ENCODE measurements around the gene SF3B1. TPM values are rescaled to one million over a fixed set of nuclear protein-coding genes. Genes with fewer than 3 reads are reported as not detected.
A peak's percentile ranks its signal among the peaks of the same experiment; 100 is the strongest.

The SF3B1 gene
- total and polyA plus RNA-seq, 10 of the 15 experiments (the other 5 are each of a cell fraction or from before 2014, with no cell fraction given), result 163 to 565 (median 239) TPM

GRCh38 chr2:197453123-197453913 is 18.5 kb upstream of the SF3B1 start, which contains the start of gene COQ10B:
TSS of gene COQ10B (plus strand) at chr2:197453552. CDS start at chr2:197453561, 9 bp downstream.
- TSS peak; percentile 82 for BruUV-seq (replicated peaks)
- in situ Hi-C loops (cut with MboI) (no loop called here), intact Hi-C loops (cut with micrococcal nuclease; ENCODE audit: unreplicated experiment) (loop anchor here (1.0 to 5.0 kb wide), 3 partner anchors 18 to 254 kb away; partner anchors contain the start of genes HSPD1, MARS2 and SF3B1)
- TF ChIP-seq, protein P1, sequence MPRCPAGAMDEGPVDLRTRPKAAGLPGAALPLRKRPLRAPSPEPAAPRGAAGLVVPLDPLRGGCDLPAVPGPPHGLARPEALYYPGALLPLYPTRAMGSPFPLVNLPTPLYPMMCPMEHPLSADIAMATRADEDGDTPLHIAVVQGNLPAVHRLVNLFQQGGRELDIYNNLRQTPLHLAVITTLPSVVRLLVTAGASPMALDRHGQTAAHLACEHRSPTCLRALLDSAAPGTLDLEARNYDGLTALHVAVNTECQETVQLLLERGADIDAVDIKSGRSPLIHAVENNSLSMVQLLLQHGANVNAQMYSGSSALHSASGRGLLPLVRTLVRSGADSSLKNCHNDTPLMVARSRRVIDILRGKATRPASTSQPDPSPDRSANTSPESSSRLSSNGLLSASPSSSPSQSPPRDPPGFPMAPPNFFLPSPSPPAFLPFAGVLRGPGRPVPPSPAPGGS (IDR thresholded peaks at IDR 0.05; ENCODE audit: borderline replicate concordance, insufficient read depth, low read depth, low read length, poor library complexity, severe bottlenecking), result no peak
- peak; percentile 88 for TF ChIP-seq PKNOX1 (IDR thresholded peaks at IDR 0.05)
- TF ChIP-seq SMARCA5 (IDR thresholded peaks at IDR 0.05), result peak; percentile 41; the same call in 1 of the 2 replicates
- peak; percentile 86 for TF ChIP-seq RFX5 (IDR thresholded peaks at IDR 0.05; ENCODE audit: low read depth, low read length)
- no peak; the same call in 1 of the 2 replicates for TF ChIP-seq CHD1 (IDR thresholded peaks at IDR 0.05; ENCODE audit: low read depth, low read length)
- peak; percentile 58 for TF ChIP-seq KLF5 (IDR thresholded peaks at IDR 0.05; ENCODE audit: partially characterized antibody)
- peak in 1 of 2 experiments; percentile 28; a peak in 1 of 4 replicates for TF ChIP-seq EP300 (IDR thresholded peaks at IDR 0.05; ENCODE audit: borderline replicate concordance in 1 of 2, control insufficient read depth in 1 of 2, low read depth in 2 of 2, low read length in 2 of 2)
- no peak for TF ChIP-seq E2F8 (IDR thresholded peaks at IDR 0.05; ENCODE audit: low read depth, partially characterized antibody)
- TF ChIP-seq, protein P2, sequence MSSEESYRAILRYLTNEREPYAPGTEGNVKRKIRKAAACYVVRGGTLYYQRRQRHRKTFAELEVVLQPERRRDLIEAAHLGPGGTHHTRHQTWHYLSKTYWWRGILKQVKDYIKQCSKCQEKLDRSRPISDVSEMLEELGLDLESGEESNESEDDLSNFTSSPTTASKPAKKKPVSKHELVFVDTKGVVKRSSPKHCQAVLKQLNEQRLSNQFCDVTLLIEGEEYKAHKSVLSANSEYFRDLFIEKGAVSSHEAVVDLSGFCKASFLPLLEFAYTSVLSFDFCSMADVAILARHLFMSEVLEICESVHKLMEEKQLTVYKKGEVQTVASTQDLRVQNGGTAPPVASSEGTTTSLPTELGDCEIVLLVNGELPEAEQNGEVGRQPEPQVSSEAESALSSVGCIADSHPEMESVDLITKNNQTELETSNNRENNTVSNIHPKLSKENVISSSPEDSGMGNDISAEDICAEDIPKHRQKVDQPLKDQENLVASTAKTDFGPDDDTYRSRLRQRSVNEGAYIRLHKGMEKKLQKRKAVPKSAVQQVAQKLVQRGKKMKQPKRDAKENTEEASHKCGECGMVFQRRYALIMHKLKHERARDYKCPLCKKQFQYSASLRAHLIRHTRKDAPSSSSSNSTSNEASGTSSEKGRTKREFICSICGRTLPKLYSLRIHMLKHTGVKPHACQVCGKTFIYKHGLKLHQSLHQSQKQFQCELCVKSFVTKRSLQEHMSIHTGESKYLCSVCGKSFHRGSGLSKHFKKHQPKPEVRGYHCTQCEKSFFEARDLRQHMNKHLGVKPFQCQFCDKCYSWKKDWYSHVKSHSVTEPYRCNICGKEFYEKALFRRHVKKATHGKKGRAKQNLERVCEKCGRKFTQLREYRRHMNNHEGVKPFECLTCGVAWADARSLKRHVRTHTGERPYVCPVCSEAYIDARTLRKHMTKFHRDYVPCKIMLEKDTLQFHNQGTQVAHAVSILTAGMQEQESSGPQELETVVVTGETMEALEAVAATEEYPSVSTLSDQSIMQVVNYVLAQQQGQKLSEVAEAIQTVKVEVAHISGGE (CRISPR knock-in tag; IDR thresholded peaks at IDR 0.05), result peak; percentile 70
- TF ChIP-seq NFYB (IDR thresholded peaks at IDR 0.05; ENCODE audit: insufficient read depth, low read depth, low read length), result peak; percentile 96
- TF ChIP-seq GATAD2B (conservative IDR thresholded peaks at IDR 0.05; ENCODE audit: low read depth), result peak; percentile 57
- no peak for TF ChIP-seq PAX8 (IDR thresholded peaks at IDR 0.05)

More at GRCh38 chr2:197453123-197453913, 18.5 kb upstream of the SF3B1 start, which contains the start of gene COQ10B:
- H3K36me3 ChIP-seq (ENCODE audit: control insufficient read depth in 2 of 2, insufficient read depth in 2 of 2, low read length in 1 of 2), result no peaks in the 10 kb centered on the region
- H3K4me1 ChIP-seq (ENCODE audit: control insufficient read depth, insufficient read depth, low read length), result no peaks in the 10 kb centered on the region
- peak within 1 kb of the TSS; percentile 89 for H2AFZ ChIP-seq (ENCODE audit: control insufficient read depth, low read depth, low read length)
- H4K20me1 ChIP-seq (ENCODE audit: control insufficient read depth, insufficient read depth), result no peaks in the 10 kb centered on the region
- POLR2A ChIA-PET, result interaction anchor here (0.5 to 4.8 kb wide), 12 partner anchors 9 to 517 kb away, joined by 3 to 63 read pairs (median 4); partner anchors contain the start of genes HSPD1, HSPE1, MARS2 and MOB4
- RAD21 ChIA-PET (ENCODE audit: unreplicated experiment), result interaction anchor here (0.5 to 4.2 kb wide), 15 partner anchors 10 to 598 kb away, joined by 3 to 38 read pairs (median 4); partner anchors contain the start of genes HSPD1, HSPE1, MARS2 and MOB4
- peak; percentile 96 for ATAC-seq
- peak within 1 kb of the TSS; percentile 94 for H3K4me3 ChIP-seq
- peak within 1 kb of the TSS; percentile 95 for H3K4me2 ChIP-seq (ENCODE audit: control insufficient read depth, insufficient read depth)
- SMC1A ChIA-PET (ENCODE audit: uncharacterized antibody, unreplicated experiment), result interaction anchor here (0.8 to 3.8 kb wide), 10 partner anchors 11 to 385 kb away, joined by 3 to 32 read pairs (median 4); partner anchors contain the start of genes HSPD1, HSPE1, MOB4 and SF3B1
- peak within 1 kb of the TSS; percentile 85 for H3K9ac ChIP-seq (ENCODE audit: control insufficient read depth, insufficient read depth, low read length)
- peak; percentile 99 for DNase-seq (ENCODE audit: low read depth, low spot score)
- H3K9me3 ChIP-seq (replicated peaks; ENCODE audit: control insufficient read depth, insufficient read depth, low read length), result no peaks in the 10 kb centered on the region; the same call in 2 of the 3 replicates
- no peaks in the 10 kb centered on the region for H3K27me3 ChIP-seq (replicated peaks in 1 of 2; ENCODE audit: control insufficient read depth in 2 of 2, insufficient read depth in 2 of 2, low read length in 1 of 2)
- peak within 1 kb of the TSS; percentile 88 for H3K27ac ChIP-seq (ENCODE audit: control insufficient read depth, insufficient read depth)
- under 1% methylated on average over 70 of the region's 70 CpGs for WGBS (ENCODE audit: insufficient coverage, insufficient replicate concordance, low lambda C conversion rate, missing lambda C conversion rate)
- peak; percentile 97 for FAIRE-seq
- H3K79me2 ChIP-seq (ENCODE audit: control insufficient read depth, insufficient read depth, low read length), result peaks cover 43% of the 10 kb centered on the region
- CTCF ChIA-PET, result interaction anchor here (0.6 to 1.3 kb wide), 8 partner anchors 10 to 1277 kb away, joined by 3 to 9 read pairs (median 4); partner anchors contain the start of gene SF3B1

Data from GM12878 (cell line).